NCI-H1436 treated with DMSO at 0.1 percent for 48 hours (cell line): ENCODE results near the gene DNMT3B.
"Not testable (repeated sequence)": the region's sequence is repeated elsewhere in the genome, so short reads cannot be mapped to it uniquely, and the experiment has no call there.

Experiments used
- DNase-seq: peaks from one replicate; lab custom pipeline; 2025; lab: John Stamatoyannopoulos, UW

Gene DNMT3B

GRCh38 chr20:32761831-32762753, at the start of gene DNMT3B:
Gene DNMT3B, plus strand, starts transcription at chr20:32762385. Its CDS starts 17,939 bp downstream, at chr20:32780324.
- no peak for DNase-seq

GRCh38 chr20:32718749-32719348, 43.3 kb upstream of the DNMT3B start:
- DNase-seq, result no peak

GRCh38 chr20:32727683-32728082, 34.5 kb upstream of the DNMT3B start:
- DNase-seq, result no peak

- not testable (repeated sequence) for DNase-seq
These were observed 33.8 kb upstream of the DNMT3B start for GRCh38 chr20:32728435-32728834.

- DNase-seq, result not testable (repeated sequence)
These were observed 32.9 kb upstream of the DNMT3B start for GRCh38 chr20:32729334-32729733.

GRCh38 chr20:32731882-32732266, 30.3 kb upstream of the DNMT3B start:
- DNase-seq, result no peak

GRCh38 chr20:32737371-32738223, 24.6 kb upstream of the DNMT3B start:
- no peak for DNase-seq

GRCh38 chr20:32741151-32741550, 21.0 kb upstream of the DNMT3B start:
- DNase-seq, result no peak

GRCh38 chr20:32742322-32743236, 19.6 kb upstream of the DNMT3B start:
- DNase-seq, result no peak

GRCh38 chr20:32743237-32744112, 18.7 kb upstream of the DNMT3B start, which contains the start of gene COMMD7:
Gene COMMD7, minus strand, starts transcription at chr20:32743467. Its CDS starts 76 bp downstream, at chr20:32743391.
- no peak for DNase-seq

GRCh38 chr20:32749914-32750637, 12.1 kb upstream of the DNMT3B start:
- no peak for DNase-seq

- no peak for DNase-seq
These were observed 10.9 kb upstream of the DNMT3B start for GRCh38 chr20:32751293-32751692.

- no peak for DNase-seq
These were observed 10.3 kb upstream of the DNMT3B start for GRCh38 chr20:32751702-32752457.

GRCh38 chr20:32752458-32753250, 9.5 kb upstream of the DNMT3B start:
- DNase-seq, result no peak

GRCh38 chr20:32753731-32754130, 8.5 kb upstream of the DNMT3B start:
- DNase-seq, result no peak

GRCh38 chr20:32756156-32756555, 6.0 kb upstream of the DNMT3B start:
- DNase-seq, result no peak

- DNase-seq, result no peak
These were observed 761 bp upstream of the DNMT3B start for GRCh38 chr20:32761417-32761830.

GRCh38 chr20:32762754-32763201, 593 bp downstream of the DNMT3B start:
- no peak for DNase-seq
